Neural cell (in vitro differentiated cells): ENCODE measurements around the gene IL13RA1. TPM values are rescaled to one million over a fixed set of nuclear protein-coding genes. Genes with fewer than 3 reads are reported as not detected.

Experiments used
- H2AFZ ChIP-seq: fragments of 200-600, 300-800 bp; sonication (generic), shearing (Covaris generic); 2 replicates; pipeline ENCODE4 v1.6.0; 2014; ENCODE audit warnings: low read depth, mild to moderate bottlenecking, antibody characterized with exemption, low read length, moderate library complexity
- H3F3A ChIP-seq: fragments of 200-600 bp; shearing (Covaris generic); 2 replicates; pipeline ENCODE4 v1.6.1; 2016; ENCODE audit warnings: mild to moderate bottlenecking, moderate library complexity, mixed read lengths, antibody characterized with exemption, low read length; ENCODE audit not compliant: insufficient read depth, poor library complexity, severe bottlenecking
- H3K27ac ChIP-seq: fragments of 200-600, 300-800 bp; sonication (generic), shearing (Covaris generic); 2 replicates; pipeline ENCODE4 v1.5.1; 2014; ENCODE audit warnings: mild to moderate bottlenecking, low read length, moderate library complexity
- H3K27me3 ChIP-seq: fragments of 300-800, 200-600 bp; sonication (generic), shearing (Covaris generic); 2 replicates; pipeline ENCODE4 v1.6.0; 2014; ENCODE audit warnings: mild to moderate bottlenecking, low read depth, low read length, moderate library complexity; ENCODE audit not compliant: insufficient read depth
- H3K36me3 ChIP-seq: fragments of 300-800, 200-600 bp; sonication (generic), shearing (Covaris generic); 2 replicates; pipeline ENCODE4 v1.5.1; 2014; ENCODE audit warnings: mild to moderate bottlenecking, antibody characterized with exemption, low read length, moderate library complexity; ENCODE audit not compliant: insufficient read depth
- H3K4me2 ChIP-seq: fragments of 300-800, 200-600 bp; sonication (generic), shearing (Covaris generic); 2 replicates; pipeline ENCODE4 v1.6.0; 2014; ENCODE audit warnings: mild to moderate bottlenecking, low read length
- H3K4me3 ChIP-seq: fragments of 300-800, 200-600 bp; sonication (generic), shearing (Covaris generic); 2 replicates; pipeline ENCODE4 v1.5.1; 2014; ENCODE audit warnings: mild to moderate bottlenecking, low read length, moderate library complexity
- H3K79me2 ChIP-seq: fragments of 200-600 bp; shearing (Covaris generic); replicated peaks from 2 replicates; pipeline ENCODE4 v1.6.0; 2014; ENCODE audit warnings: mild to moderate bottlenecking, low read length, moderate library complexity; ENCODE audit not compliant: insufficient read depth
- H3K9ac ChIP-seq: fragments of 300-800, 200-600 bp; sonication (generic), shearing (Covaris generic); 2 replicates; pipeline ENCODE4 v1.6.1; 2016; ENCODE audit warnings: mild to moderate bottlenecking, low read length, mixed read lengths
- H3K9me2 ChIP-seq: fragments of 200-600 bp; shearing (Covaris generic); 2 replicates; pipeline ENCODE4 v1.6.1; 2016; ENCODE audit warnings: mild to moderate bottlenecking, low read length, mixed read lengths; ENCODE audit not compliant: insufficient read depth
- H3K9me3 ChIP-seq: fragments of 200-600, 300-800 bp; sonication (generic), shearing (Covaris generic); 2 replicates; pipeline ENCODE4 v1.6.1; 2016; ENCODE audit warnings: mild to moderate bottlenecking, mixed run types, low read length, moderate library complexity, mixed read lengths
- H4K20me1 ChIP-seq: fragments of 200-600 bp; shearing (Covaris generic); 2 replicates; pipeline ENCODE4 v1.6.1; 2016; ENCODE audit warnings: mild to moderate bottlenecking, mixed run types; ENCODE audit not compliant: insufficient read depth
- CTCF ChIP-seq: fragments of 450-650 bp; IDR thresholded peaks from 2 replicates; pipeline ENCODE4 v1.5.1; 2014; ENCODE audit warnings: antibody characterized with exemption, mild to moderate bottlenecking, moderate library complexity; ENCODE audit not compliant: poor library complexity, severe bottlenecking
- EP300 ChIP-seq: fragments of 450-650 bp; conservative IDR thresholded peaks from 2 replicates; pipeline ENCODE4 v1.6.1; 2014; ENCODE audit warnings: antibody characterized with exemption, mild to moderate bottlenecking, moderate library complexity; ENCODE audit not compliant: poor library complexity, severe bottlenecking
- EZH2 ChIP-seq: fragments of 200-600, 300-800 bp; shearing (Covaris generic), sonication (generic); IDR thresholded peaks from 2 replicates; pipeline ENCODE4 v1.6.1; 2014; ENCODE audit warnings: antibody characterized with exemption, low read length, borderline replicate concordance, mild to moderate bottlenecking; ENCODE audit not compliant: insufficient read depth, poor library complexity, severe bottlenecking
- MXI1 ChIP-seq: fragments of 450-650 bp; conservative IDR thresholded peaks from 2 replicates; pipeline ENCODE4 v1.6.1; 2014; ENCODE audit warnings: antibody characterized with exemption, mild to moderate bottlenecking; ENCODE audit not compliant: poor library complexity, severe bottlenecking
- POLR2AphosphoS5 ChIP-seq: IDR thresholded peaks from 2 replicates; pipeline ENCODE4 v1.6.1; 2012
- RAD21 ChIP-seq: fragments of 450-650 bp; conservative IDR thresholded peaks from 2 replicates; pipeline ENCODE4 v1.6.1; 2014; ENCODE audit warnings: antibody characterized with exemption, mild to moderate bottlenecking, moderate library complexity
- REST ChIP-seq: IDR thresholded peaks from 2 replicates; pipeline ENCODE4 v1.6.1; 2012; ENCODE audit warnings: borderline replicate concordance
- SMC3 ChIP-seq: fragments of 450-650 bp; conservative IDR thresholded peaks from 2 replicates; pipeline ENCODE4 v1.6.1; 2014; ENCODE audit warnings: antibody characterized with exemption, mild to moderate bottlenecking, moderate library complexity; ENCODE audit not compliant: poor library complexity
- TAF1 ChIP-seq: IDR thresholded peaks from 2 replicates; pipeline ENCODE4 v1.6.1; 2012; ENCODE audit warnings: low read depth
- polyA plus RNA-seq: library from polyadenylated mRNA; depleted of rRNA; stranded (reverse); fragments of >200 nt; gene quantifications from 2 replicates; pipeline ENCODE4 v1.2.3, GENCODE V29; 2014

IL13RA1 gene
- polyA plus RNA-seq, 1 donor from 2014 or later: 0.30 TPM

GRCh38 chrX:118688935-118689334 is 38.5 kb upstream of the IL13RA1 start:
- TF ChIP-seq SMC3 (no peak), REST (no peak), POLR2AphosphoS5 (no peak), MXI1 (no peak), TAF1 (no peak), EP300 (no peak), CTCF (no peak), RAD21 (no peak), EZH2 (no peak)
- H3K9me3 ChIP-seq: no peaks in the 10 kb centered on the region
- no peak overlapping the region for H3K27ac ChIP-seq
- no peaks in the 10 kb centered on the region for H3F3A ChIP-seq
- H4K20me1 ChIP-seq: no peaks in the 10 kb centered on the region
- no peaks in the 10 kb centered on the region for H3K27me3 ChIP-seq
- no peak overlapping the region for H3K4me2 ChIP-seq
- H3K4me3 ChIP-seq: no peak overlapping the region
- H3K9me2 ChIP-seq: no peaks in the 10 kb centered on the region
- no peak overlapping the region for H2AFZ ChIP-seq
- H3K79me2 ChIP-seq: no peaks in the 10 kb centered on the region
- H3K9ac ChIP-seq: no peak overlapping the region
- no peaks in the 10 kb centered on the region for H3K36me3 ChIP-seq

GRCh38 chrX:118693843-118694242 is 33.6 kb upstream of the IL13RA1 start:
- no peaks in the 10 kb centered on the region for H3K36me3 ChIP-seq
- no peaks in the 10 kb centered on the region for H3K9me2 ChIP-seq
- H3K9me3 ChIP-seq: no peaks in the 10 kb centered on the region
- TF ChIP-seq TAF1: no peak
- no peak for TF ChIP-seq MXI1
- TF ChIP-seq POLR2AphosphoS5: no peak
- TF ChIP-seq REST: no peak
- no peak for TF ChIP-seq EP300
- TF ChIP-seq EZH2: no peak
- no peak for TF ChIP-seq RAD21
- no peak for TF ChIP-seq CTCF
- no peak for TF ChIP-seq SMC3
- H3K79me2 ChIP-seq: no peaks in the 10 kb centered on the region
- no peak overlapping the region for H3K27ac ChIP-seq
- no peak overlapping the region for H3K9ac ChIP-seq
- no peak overlapping the region for H3K4me3 ChIP-seq
- H2AFZ ChIP-seq: no peak overlapping the region
- H3F3A ChIP-seq: no peaks in the 10 kb centered on the region
- H4K20me1 ChIP-seq: no peaks in the 10 kb centered on the region
- no peaks in the 10 kb centered on the region for H3K27me3 ChIP-seq
- no peak overlapping the region for H3K4me2 ChIP-seq
